Peyer's patch (tissue), 4 donors: ENCODE data around the gene TBXAS1. TPM values are rescaled to one million over a fixed set of nuclear protein-coding genes. Genes with fewer than 3 reads are reported as not detected.

Source experiments
- DNase-seq, 3 donors: peaks; one replicate each; pipeline ENCODE4 v3.0.0-alpha.2; 2017 to 2019
- H3K27ac ChIP-seq, 4 donors: fragments of 200-600 bp; sonication (generic); one replicate each; pipeline ENCODE4 v1.5.1; 2016 to 2019
- H3K27me3 ChIP-seq, 2 donors: fragments of 200-600 bp; sonication (generic); one replicate each; pipeline ENCODE4 v1.5.1; 2019
- H3K36me3 ChIP-seq, 3 donors: fragments of 200-600 bp; sonication (generic); one replicate each; pipeline ENCODE4 v1.5.1; 2016 to 2019
- H3K4me1 ChIP-seq, 4 donors: fragments of 200-600 bp; sonication (generic); one replicate each; pipeline ENCODE4 v1.5.1; 2016 to 2019
- H3K4me3 ChIP-seq, 4 donors: fragments of 200-600 bp; sonication (generic); 1 replicate in 3 of 4; 2 replicates in 1 of 4; pipeline ENCODE4 v1.5.1; 2016 to 2019; ENCODE audit warnings: mild to moderate bottlenecking in 1 of 4
- H3K9me3 ChIP-seq, 4 donors: fragments of 200-600 bp; sonication (generic); one replicate each; pipeline ENCODE4 v1.5.1; 2016 to 2019; ENCODE audit warnings: mild to moderate bottlenecking in 1 of 4
- POLR2A ChIP-seq, 2 donors: fragments of 450-650 bp; IDR thresholded peaks; one replicate each; pipeline ENCODE4 v1.5.1; 2017; ENCODE audit warnings: antibody characterized with exemption in 2 of 2, mild to moderate bottlenecking in 2 of 2, moderate library complexity in 2 of 2
- total RNA-seq, 4 donors: library from RNA; depleted of rRNA; stranded (reverse); fragments of >200 nt; gene quantifications; one replicate each; pipeline ENCODE4 v1.1.0, GENCODE V29; 2016
- TF ChIP-seq, protein P1 (sequence below), 6 experiments: fragments of 450-650 bp in 4 of 6; fragments of 200-600 bp in 2 of 6; sonication (generic) in 1 of 6; IDR thresholded peaks; one replicate each; pipeline ENCODE4 v1.5.1; 2017 to 2019; ENCODE audit warnings: antibody characterized with exemption in 6 of 6, mild to moderate bottlenecking in 3 of 6, moderate library complexity in 1 of 6

The TBXAS1 gene
- total RNA-seq, 4 donors from 2014 or later, result 11.2 to 227 (median 33.9) TPM

DNA sequence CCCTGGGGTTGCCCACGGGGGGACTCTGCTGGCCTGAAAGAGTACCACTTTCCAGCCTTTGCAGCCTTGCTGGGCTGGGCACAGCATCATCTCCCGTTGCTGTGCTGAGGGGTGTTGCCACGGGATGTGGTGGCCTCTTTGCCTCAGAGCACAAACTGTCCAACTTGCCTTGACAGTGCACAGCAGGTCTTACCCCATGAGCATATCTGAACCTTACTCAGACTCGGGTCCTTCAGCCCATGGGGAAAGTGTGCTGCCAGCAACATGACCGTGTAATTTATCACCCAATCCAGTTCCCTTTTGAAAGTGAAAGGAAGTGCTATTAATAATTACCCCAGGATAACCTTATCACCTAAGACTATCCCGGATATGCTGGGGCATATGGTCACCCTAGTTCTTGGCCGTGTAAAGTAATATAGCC, 46.8 kb downstream of the TBXAS1 start:
- H3K36me3 ChIP-seq, result no peaks in the 10 kb centered on the region
- DNase-seq, result no peak
- no peaks in the 10 kb centered on the region for H3K4me1 ChIP-seq
- H3K27ac ChIP-seq, result peak overlapping the region in 1 of 4 donors; percentile 22
- no peaks in the 10 kb centered on the region for H3K27me3 ChIP-seq
- peak overlapping the region in 1 of 4 donors; percentile 8 for H3K4me3 ChIP-seq
- TF ChIP-seq, protein P1, sequence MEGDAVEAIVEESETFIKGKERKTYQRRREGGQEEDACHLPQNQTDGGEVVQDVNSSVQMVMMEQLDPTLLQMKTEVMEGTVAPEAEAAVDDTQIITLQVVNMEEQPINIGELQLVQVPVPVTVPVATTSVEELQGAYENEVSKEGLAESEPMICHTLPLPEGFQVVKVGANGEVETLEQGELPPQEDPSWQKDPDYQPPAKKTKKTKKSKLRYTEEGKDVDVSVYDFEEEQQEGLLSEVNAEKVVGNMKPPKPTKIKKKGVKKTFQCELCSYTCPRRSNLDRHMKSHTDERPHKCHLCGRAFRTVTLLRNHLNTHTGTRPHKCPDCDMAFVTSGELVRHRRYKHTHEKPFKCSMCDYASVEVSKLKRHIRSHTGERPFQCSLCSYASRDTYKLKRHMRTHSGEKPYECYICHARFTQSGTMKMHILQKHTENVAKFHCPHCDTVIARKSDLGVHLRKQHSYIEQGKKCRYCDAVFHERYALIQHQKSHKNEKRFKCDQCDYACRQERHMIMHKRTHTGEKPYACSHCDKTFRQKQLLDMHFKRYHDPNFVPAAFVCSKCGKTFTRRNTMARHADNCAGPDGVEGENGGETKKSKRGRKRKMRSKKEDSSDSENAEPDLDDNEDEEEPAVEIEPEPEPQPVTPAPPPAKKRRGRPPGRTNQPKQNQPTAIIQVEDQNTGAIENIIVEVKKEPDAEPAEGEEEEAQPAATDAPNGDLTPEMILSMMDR (IDR thresholded peaks at IDR 0.05), result no peak
- TF ChIP-seq POLR2A (IDR thresholded peaks at IDR 0.05), result no peak
- no peaks in the 10 kb centered on the region for H3K9me3 ChIP-seq

DNA sequence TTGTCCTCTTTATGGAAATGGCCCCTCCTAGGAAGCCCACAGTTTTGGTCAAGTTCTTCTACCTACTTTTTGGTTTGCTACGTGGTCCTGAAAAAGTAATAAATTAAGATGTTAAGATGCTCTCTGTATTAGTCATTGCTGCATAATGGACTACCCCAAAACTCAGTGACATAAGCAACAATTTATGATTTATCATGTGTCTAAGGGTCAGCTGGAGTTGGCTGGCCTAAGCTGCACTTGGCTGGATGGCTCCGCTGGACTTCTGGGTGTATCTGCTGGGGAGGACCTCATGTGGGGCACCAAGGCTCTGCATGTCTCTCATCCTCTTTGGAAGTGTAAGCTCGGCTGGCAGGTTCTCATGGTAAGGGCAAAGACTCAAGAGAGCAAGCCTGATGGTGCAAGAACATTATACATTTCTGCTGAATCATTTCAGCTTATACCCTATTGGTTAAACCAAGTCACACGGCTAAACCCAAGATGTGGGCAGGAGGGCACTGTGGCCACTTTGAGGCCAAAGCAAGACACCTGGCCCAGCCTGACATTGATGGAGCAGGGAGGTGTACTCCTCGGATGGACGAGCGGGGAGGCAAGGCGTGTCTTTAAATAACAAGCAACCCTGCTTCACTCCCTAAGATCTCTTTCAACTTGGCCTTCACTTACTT, 47.7 kb downstream of the TBXAS1 start:
- Histone ChIP-seq H3K4me1 (no peaks in the 10 kb centered on the region), H3K27ac (no peak overlapping the region), H3K9me3 (no peaks in the 10 kb centered on the region), H3K36me3 (no peaks in the 10 kb centered on the region), H3K27me3 (no peaks in the 10 kb centered on the region), H3K4me3 (no peak overlapping the region)
- DNase-seq, result no peak
- TF ChIP-seq POLR2A (IDR thresholded peaks at IDR 0.05), result no peak
- TF ChIP-seq, protein P1 (IDR thresholded peaks at IDR 0.05), result no peak

DNA sequence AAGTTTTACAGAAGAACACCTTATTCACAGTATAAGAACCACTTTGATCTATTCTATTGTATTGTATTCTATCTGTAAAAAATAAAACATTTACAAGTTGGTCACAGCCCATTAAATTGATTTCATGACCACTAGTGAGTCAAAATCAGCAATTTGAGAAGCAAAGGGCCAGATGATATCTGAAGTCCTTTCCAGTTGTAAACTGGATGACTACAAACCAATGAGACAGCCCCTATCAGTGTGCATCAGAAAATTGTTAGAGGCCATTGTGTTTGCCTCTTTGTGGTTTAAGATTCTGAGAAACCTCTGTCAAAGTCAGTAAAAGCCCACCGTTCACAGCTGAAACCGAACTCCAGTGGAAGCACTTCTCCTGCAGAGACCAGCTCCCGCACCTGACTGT, 54.8 kb downstream of the TBXAS1 start:
- TF ChIP-seq, protein P1 (IDR thresholded peaks at IDR 0.05), result no peak
- TF ChIP-seq POLR2A (IDR thresholded peaks at IDR 0.05), result no peak
- Histone ChIP-seq H3K27ac (no peak overlapping the region), H3K4me1 (no peaks in the 10 kb centered on the region), H3K27me3 (no peaks in the 10 kb centered on the region), H3K36me3 (no peaks in the 10 kb centered on the region), H3K9me3 (no peaks in the 10 kb centered on the region), H3K4me3 (no peak overlapping the region)
- DNase-seq, result no peak

DNA sequence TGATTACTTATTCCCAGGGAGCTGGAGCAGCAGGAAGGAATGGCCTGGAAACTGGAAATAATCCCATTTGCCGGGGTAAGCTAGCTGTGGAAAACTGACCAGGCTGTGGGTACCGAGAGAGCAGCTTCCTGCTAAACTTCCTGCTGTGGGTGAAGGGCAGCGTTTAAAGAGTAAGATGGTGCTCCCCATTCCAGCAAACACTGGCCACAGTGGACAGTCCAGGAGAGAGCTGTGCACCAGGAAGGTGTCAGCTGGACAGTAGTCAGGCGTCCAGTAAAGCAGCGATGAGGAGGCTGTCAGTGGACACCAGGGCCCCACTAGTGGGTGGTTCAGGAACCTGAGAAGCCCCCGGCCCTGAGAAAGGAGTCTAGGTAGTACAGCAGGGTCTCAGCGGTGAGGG, 55.4 kb downstream of the TBXAS1 start:
- no peaks in the 10 kb centered on the region for H3K27me3 ChIP-seq
- H3K27ac ChIP-seq, result no peak overlapping the region
- H3K4me1 ChIP-seq, result no peaks in the 10 kb centered on the region
- TF ChIP-seq POLR2A (IDR thresholded peaks at IDR 0.05), result no peak
- TF ChIP-seq, protein P1 (IDR thresholded peaks at IDR 0.05), result no peak
- H3K4me3 ChIP-seq, result no peak overlapping the region
- H3K36me3 ChIP-seq, result no peaks in the 10 kb centered on the region
- no peaks in the 10 kb centered on the region for H3K9me3 ChIP-seq
- DNase-seq, result no peak

- Histone ChIP-seq H3K4me3 (no peak overlapping the region), H3K9me3 (no peaks in the 10 kb centered on the region), H3K36me3 (no peaks in the 10 kb centered on the region), H3K4me1 (no peaks in the 10 kb centered on the region), H3K27me3 (no peaks in the 10 kb centered on the region), H3K27ac (no peak overlapping the region)
- TF ChIP-seq POLR2A (IDR thresholded peaks at IDR 0.05), result no peak
- TF ChIP-seq, protein P1 (IDR thresholded peaks at IDR 0.05), result no peak
- no peak for DNase-seq
These were observed 56.4 kb downstream of the TBXAS1 start for GRCh38 chr7:139885511-139885910.
